Measurements from ENCODE around the gene MGA.

- TF ChIP-seq POLR2AphosphoS5 (IDR thresholded peaks at IDR 0.05; ENCODE audit: low read depth, low read length) (no peak), TAF1 (IDR thresholded peaks at IDR 0.05; ENCODE audit: low read depth, low read length) (no peak), SIRT6 (IDR thresholded peaks at IDR 0.05; ENCODE audit: low read length) (no peak), CBX8 (IDR thresholded peaks at IDR 0.05; ENCODE audit: borderline replicate concordance, low read depth, low read length) (no peak), RAD21 (IDR thresholded peaks at IDR 0.05 in 1 of 2, conservative IDR thresholded peaks at IDR 0.05 in 1 of 2; ENCODE audit: low read depth in 2 of 2, low read length in 2 of 2) (no peak; a peak in 1 of 4 replicates), TAF7 (optimal IDR thresholded peaks at IDR 0.05; ENCODE audit: borderline replicate concordance, low read depth, low read length) (no peak), BRCA1 (IDR thresholded peaks at IDR 0.05; ENCODE audit: low read depth, low read length) (no peak), TBP (IDR thresholded peaks at IDR 0.05; ENCODE audit: low read depth, low read length) (no peak), POLR2A (IDR thresholded peaks at IDR 0.05; ENCODE audit: control extremely low read depth in 1 of 2, low read depth in 2 of 2, low read length in 2 of 2) (0 out of 3 replicates have a peak, but pooled peaks of 1 of the 2 experiments have one; percentile 63), TEAD4 (IDR thresholded peaks at IDR 0.05; ENCODE audit: low read depth, low read length) (no peak), TCF12 (IDR thresholded peaks at IDR 0.05; ENCODE audit: low read depth, low read length) (no peak), SUZ12 (IDR thresholded peaks at IDR 0.05; ENCODE audit: low read length) (no peak), GABPA (IDR thresholded peaks at IDR 0.05; ENCODE audit: borderline replicate concordance, insufficient read depth, low read length) (no peak)
- TF ChIP-seq, protein P1, sequence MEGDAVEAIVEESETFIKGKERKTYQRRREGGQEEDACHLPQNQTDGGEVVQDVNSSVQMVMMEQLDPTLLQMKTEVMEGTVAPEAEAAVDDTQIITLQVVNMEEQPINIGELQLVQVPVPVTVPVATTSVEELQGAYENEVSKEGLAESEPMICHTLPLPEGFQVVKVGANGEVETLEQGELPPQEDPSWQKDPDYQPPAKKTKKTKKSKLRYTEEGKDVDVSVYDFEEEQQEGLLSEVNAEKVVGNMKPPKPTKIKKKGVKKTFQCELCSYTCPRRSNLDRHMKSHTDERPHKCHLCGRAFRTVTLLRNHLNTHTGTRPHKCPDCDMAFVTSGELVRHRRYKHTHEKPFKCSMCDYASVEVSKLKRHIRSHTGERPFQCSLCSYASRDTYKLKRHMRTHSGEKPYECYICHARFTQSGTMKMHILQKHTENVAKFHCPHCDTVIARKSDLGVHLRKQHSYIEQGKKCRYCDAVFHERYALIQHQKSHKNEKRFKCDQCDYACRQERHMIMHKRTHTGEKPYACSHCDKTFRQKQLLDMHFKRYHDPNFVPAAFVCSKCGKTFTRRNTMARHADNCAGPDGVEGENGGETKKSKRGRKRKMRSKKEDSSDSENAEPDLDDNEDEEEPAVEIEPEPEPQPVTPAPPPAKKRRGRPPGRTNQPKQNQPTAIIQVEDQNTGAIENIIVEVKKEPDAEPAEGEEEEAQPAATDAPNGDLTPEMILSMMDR (IDR thresholded peaks at IDR 0.05; ENCODE audit: control extremely low read depth in 1 of 3, insufficient read depth in 1 of 3, low read depth in 1 of 3, low read length in 3 of 3), result no peak
These were observed 113.5 kb downstream of the MGA start for GRCh38 chr15:41773729-41774061.

Measured in H1 (cell line).